ENCODE measurements around the gene HOXA13. TPM values are rescaled to one million over a fixed set of nuclear protein-coding genes. Genes with fewer than 3 reads are reported as not detected.
A peak's percentile ranks its signal among the peaks of the same experiment; 100 is the strongest.

The HOXA13 gene
- total and polyA plus RNA-seq, 2 donors (not counting 1 experiment from before 2014, with no cell fraction given): not detected

GRCh38 chr7:27179503-27180430 lies 20.1 kb downstream of the HOXA13 start:
- peak; percentile 58 for ATAC-seq (ENCODE audit: low read depth)
- CTCF ChIA-PET: interaction anchor here (0.6 to 2.7 kb wide), 10 partner anchors 9 to 1287 kb away, joined by 3 to 15 read pairs (median 3); no protein-coding TSS in a partner anchor
- intact Hi-C loops (cut with micrococcal nuclease): no loop called here
- H3K27ac Mint-ChIP-seq: peak overlapping the region; percentile 87
- Histone ChIP-seq H3K9me3 (ENCODE audit: control extremely low read depth in 1 of 3, control insufficient read depth in 2 of 3, insufficient read depth in 1 of 3, low read length in 2 of 3) (peaks cover 0 to 53% (median 0%) of the 10 kb centered on the region in 3 donors), H3K4me3 (ENCODE audit: control extremely low read depth in 1 of 5, extremely low read depth in 1 of 5, insufficient read depth in 1 of 5, low read depth in 2 of 5, low read length in 4 of 5) (peak overlapping the region in 1 of 5 experiments; percentile 34), H3K27me3 (replicated peaks in 1 of 4; ENCODE audit: control extremely low read depth in 1 of 4, control insufficient read depth in 3 of 4, insufficient read depth in 4 of 4, low read length in 3 of 4) (peaks cover 0 to 94% (median 75%) of the 10 kb centered on the region in 4 experiments), H3K4me2 (replicated peaks; ENCODE audit: low read depth, low read length, poor library complexity, severe bottlenecking) (peak overlapping the region; percentile 56), H3K27ac (ENCODE audit: low read length in 2 of 2) (no peak overlapping the region), H2AFZ (ENCODE audit: insufficient read depth, low read depth, low read length, poor library complexity, severe bottlenecking) (peak overlapping the region; percentile 25), H3K79me2 (ENCODE audit: control insufficient read depth, insufficient read depth, low read length) (no peaks in the 10 kb centered on the region), H4K20me1 (ENCODE audit: control insufficient read depth, insufficient read depth, low read length, poor library complexity, severe bottlenecking) (no peaks in the 10 kb centered on the region), H3K36me3 (replicated peaks in 1 of 2; ENCODE audit: control extremely low read depth in 1 of 2, control insufficient read depth in 1 of 2, extremely low read depth in 1 of 2, insufficient read depth in 2 of 2, low read length in 1 of 2) (no peaks in the 10 kb centered on the region), H3K4me1 (ENCODE audit: control insufficient read depth in 2 of 2, insufficient read depth in 2 of 2, low read length in 2 of 2) (peaks cover 26 to 39% of the 10 kb centered on the region in 2 donors), H3K9ac (ENCODE audit: low read length) (peak overlapping the region; percentile 25)
- H3K4me1 Mint-ChIP-seq: peaks cover 17% of the 10 kb centered on the region
- peaks cover 64% of the 10 kb centered on the region for H3K27me3 Mint-ChIP-seq
- 13% methylated on average over 41 of the region's 56 CpGs for WGBS (ENCODE audit: insufficient coverage)
- H3K9me3 Mint-ChIP-seq (ENCODE audit: insufficient read depth): no peaks in the 10 kb centered on the region
- peak; percentile 77 for TF ChIP-seq CTCF (IDR thresholded peaks at IDR 0.05)
- TF ChIP-seq EZH2 (IDR thresholded peaks at IDR 0.05; ENCODE audit: borderline replicate concordance, insufficient read depth, low read depth, low read length, poor library complexity, severe bottlenecking): no peak
- peak; percentile 74 for DNase-seq
- peak overlapping the region; percentile 58 for H3K4me3 Mint-ChIP-seq
- POLR2A ChIA-PET: interaction anchor here (0.5 kb wide), 1 partner anchor 1321 kb away, joined by 4 read pairs; no protein-coding TSS in a partner anchor
